Motor neuron (in vitro differentiated cells): ENCODE data around the gene NSMF. TPM values are rescaled to one million over a fixed set of nuclear protein-coding genes. Genes with fewer than 3 reads are reported as not detected.
A peak's percentile ranks its signal among the peaks of the same experiment; 100 is the strongest.
"Not testable (repeated sequence)": the region's sequence is repeated elsewhere in the genome, so short reads cannot be mapped to it uniquely, and the experiment has no call there.

ENCODE experiments used
- ATAC-seq, 8 experiments: fragments of 200-7000 bp; cut with Tn5 transposase; replicated peaks in 6 of 8; 2 replicates each; pipeline ENCODE4 v1.8.0; 2021; ENCODE audit warnings: mild to moderate bottlenecking in 8 of 8, moderate library complexity in 8 of 8
- H3K27ac ChIP-seq, 2 donors: fragments of 250-450 bp; sonication (Bioruptor Pico); 2 replicates each; pipeline ENCODE4 v1.9.0; 2021; ENCODE audit warnings: antibody characterized with exemption in 2 of 2, mild to moderate bottlenecking in 2 of 2, moderate library complexity in 1 of 2
- H3K4me1 ChIP-seq, 2 donors: fragments of 250-450 bp; sonication (Bioruptor Pico); replicated peaks in 1 of 2; 2 replicates each; pipeline ENCODE4 v1.6.1; 2021; ENCODE audit warnings: antibody characterized with exemption in 2 of 2, mild to moderate bottlenecking in 2 of 2, moderate library complexity in 1 of 2
- H3K4me3 ChIP-seq, 5 donors: fragments of 250-450 bp; sonication (Bioruptor Pico); 2 replicates each; pipeline ENCODE4 v1.9.0; 2021; ENCODE audit warnings: antibody characterized with exemption in 5 of 5, mild to moderate bottlenecking in 5 of 5, moderate library complexity in 4 of 5
- WGBS, 10 experiments: fragments of 450-650 bp; shearing (Covaris generic); methylation state at CpG; one replicate each; pipeline ENCODE4 v1.0.0; 2022; 5-methylcytosine and 5-hydroxymethylcytosine counted together
- in situ Hi-C, 9 experiments: fragments of 400-800 bp; cut with MboI; loops; one replicate each; pipeline ENCODE4 v1.15.0; 2021; ENCODE audit warnings: low sequenced_read_pairs in 9 of 9, low pct_unique_long_range_greater_than_20kb in 2 of 9; ENCODE audit not compliant: unreplicated experiment in 9 of 9
- total RNA-seq, 8 experiments: library from RNA; unstranded; fragments of 300-600 nt; gene quantifications; 2 replicates each; pipeline versions ENCODE4 v1.2.3 to v1.2.4, GENCODE V29; 2022

The NSMF gene
- total RNA-seq, 8 experiments from 2014 or later = 18.0 to 116 (median 26.2) TPM

- WGBS, 10 experiments = 0 to 33% (median 0%) methylated on average over 1 to 6 of the region's 11 CpGs; no CpG with 5 or more reads in 1 of the 10 experiments
- Histone ChIP-seq H3K4me3 (peak overlapping the region; percentile 51 to 98 (median 78)), H3K4me1 (peaks cover 6 to 10% of the 10 kb centered on the region in 2 donors), H3K27ac (no peak overlapping the region)
- in situ Hi-C loops = loop anchor here in 6 of 9 experiments (25.0 kb wide), 2 partner anchors 110 to 135 kb away; partner anchors contain the start of genes NRARP (in 5 of the 6) and TOR4A (in 1 of the 6)
- no peak for ATAC-seq
Measured at GRCh38 chr9:137421838-137422603, 37.1 kb downstream of the NSMF start.

- Histone ChIP-seq H3K4me3 (peak overlapping the region in 1 of 5 donors; percentile 16), H3K27ac (no peak overlapping the region), H3K4me1 (peaks cover 6 to 8% of the 10 kb centered on the region in 2 donors)
- 100% methylated on average over 1 to 9 of the region's 99 CpGs; no CpG with 5 or more reads in 7 of the 10 experiments for WGBS, 10 experiments
- ATAC-seq = peak in 3 of 8 experiments; percentile 24 to 50 (median 49)
- in situ Hi-C loops = loop anchor here in 6 of 9 experiments (25.0 kb wide), 2 partner anchors 105 to 130 kb away; partner anchors contain the start of genes NRARP (in 5 of the 6) and TOR4A (in 1 of the 6)
Measured at GRCh38 chr9:137417161-137418021, 41.7 kb downstream of the NSMF start.

- no peak overlapping the region for H3K27ac ChIP-seq
- peaks cover 6 to 11% of the 10 kb centered on the region in 2 donors for H3K4me1 ChIP-seq
- in situ Hi-C loops = loop anchor here in 6 of 9 experiments (25.0 kb wide), 2 partner anchors 104 to 129 kb away; partner anchors contain the start of genes NRARP (in 5 of the 6) and TOR4A (in 1 of the 6)
- ATAC-seq = peak in 2 of 8 experiments; percentile 4
- 60 to 100% (median 87%) methylated on average over 1 to 21 of the region's 45 CpGs; no CpG with 5 or more reads in 7 of the 10 experiments for WGBS, 10 experiments
- no peak overlapping the region for H3K4me3 ChIP-seq
Measured at GRCh38 chr9:137416563-137417151, 42.5 kb downstream of the NSMF start.

GRCh38 chr9:137416006-137416562 lies 43.0 kb downstream of the NSMF start:
- in situ Hi-C loops = loop anchor here in 6 of 9 experiments (25.0 kb wide), 2 partner anchors 104 to 129 kb away; partner anchors contain the start of genes NRARP (in 5 of the 6) and TOR4A (in 1 of the 6)
- no peak for ATAC-seq
- H3K27ac ChIP-seq = no peak overlapping the region

GRCh38 chr9:137415451-137415850 lies 43.7 kb downstream of the NSMF start:
- Histone ChIP-seq H3K4me3 (no peak overlapping the region), H3K27ac (no peak overlapping the region), H3K4me1 (peaks cover 4 to 9% of the 10 kb centered on the region in 2 donors)
- ATAC-seq = no peak
- in situ Hi-C loops = loop anchor here in 6 of 9 experiments (25.0 kb wide), 2 partner anchors 103 to 128 kb away; partner anchors contain the start of genes NRARP (in 5 of the 6) and TOR4A (in 1 of the 6)
- WGBS, 10 experiments = 85 to 100% (median 96%) methylated on average over 1 to 4 of the region's 5 CpGs; no CpG with 5 or more reads in 6 of the 10 experiments

More at GRCh38 chr9:137416006-137416562, 43.0 kb downstream of the NSMF start:
- no peak overlapping the region for H3K4me3 ChIP-seq
- peaks cover 4 to 9% of the 10 kb centered on the region in 2 donors for H3K4me1 ChIP-seq
- WGBS, 10 experiments = 80 to 100% (median 98%) methylated on average over 2 to 8 of the region's 23 CpGs; no CpG with 5 or more reads in 5 of the 10 experiments

- no peak overlapping the region for H3K27ac ChIP-seq
- no peak for ATAC-seq
- 63 to 100% (median 86%) methylated on average over 1 to 4 of the region's 10 CpGs; no CpG with 5 or more reads in 5 of the 10 experiments for WGBS, 10 experiments
- no peak overlapping the region for H3K4me3 ChIP-seq
- in situ Hi-C loops = loop anchor here in 6 of 9 experiments (25.0 kb wide), 2 partner anchors 100 to 125 kb away; partner anchors contain the start of genes NRARP (in 5 of the 6) and TOR4A (in 1 of the 6)
- peaks cover 5 to 9% of the 10 kb centered on the region in 2 donors for H3K4me1 ChIP-seq
Measured at GRCh38 chr9:137412431-137412830, 46.7 kb downstream of the NSMF start.

- ATAC-seq = peak in 6 of 8 experiments; percentile 5 to 46 (median 23)
- whole genome bisulfite sequencing, 10 experiments = 0 to 100% (median 62%) methylated on average over 1 to 3 of the region's 30 CpGs; no CpG with 5 or more reads in 5 of the 10 experiments
- H3K27ac ChIP-seq = no peak overlapping the region
- in situ Hi-C loops = loop anchor here in 6 of 9 experiments (25.0 kb wide), 2 partner anchors 100 to 125 kb away; partner anchors contain the start of genes NRARP (in 5 of the 6) and TOR4A (in 1 of the 6)
- no peak overlapping the region for H3K4me3 ChIP-seq
- H3K4me1 ChIP-seq = peaks cover 9 to 11% of the 10 kb centered on the region in 2 donors
Measured at GRCh38 chr9:137411645-137412380, 47.3 kb downstream of the NSMF start.

- H3K4me3 ChIP-seq = no peak overlapping the region
- peaks cover 11 to 13% of the 10 kb centered on the region in 2 donors for H3K4me1 ChIP-seq
- no peak overlapping the region for H3K27ac ChIP-seq
- WGBS, 10 experiments = no CpG with 5 or more reads among the region's 17 CpGs
- in situ Hi-C loops = loop anchor here in 6 of 9 experiments (25.0 kb wide), 2 partner anchors 99 to 124 kb away; partner anchors contain the start of genes NRARP (in 5 of the 6) and TOR4A (in 1 of the 6)
- ATAC-seq = no peak
Measured at GRCh38 chr9:137411260-137411644, 47.9 kb downstream of the NSMF start.

- Histone ChIP-seq H3K4me3 (no peak overlapping the region), H3K27ac (no peak overlapping the region), H3K4me1 (peaks cover 11 to 14% of the 10 kb centered on the region in 2 donors)
- in situ Hi-C loops = loop anchor here in 6 of 9 experiments (25.0 kb wide), 2 partner anchors 99 to 124 kb away; partner anchors contain the start of genes NRARP (in 5 of the 6) and TOR4A (in 1 of the 6)
- no peak for ATAC-seq
- 100% methylated on average over 1 to 3 of the region's 15 CpGs; no CpG with 5 or more reads in 8 of the 10 experiments for WGBS, 10 experiments
Measured at GRCh38 chr9:137410891-137411249, 48.3 kb downstream of the NSMF start.

GRCh38 chr9:137410236-137410890 lies 48.8 kb downstream of the NSMF start:
- in situ Hi-C loops = loop anchor here in 6 of 9 experiments (25.0 kb wide), 2 partner anchors 98 to 123 kb away; partner anchors contain the start of genes NRARP (in 5 of the 6) and TOR4A (in 1 of the 6)
- H3K4me1 ChIP-seq = peaks cover 11 to 14% of the 10 kb centered on the region in 2 donors
- not testable (repeated sequence) for H3K27ac ChIP-seq, H3K4me3 ChIP-seq, ATAC-seq
- WGBS, 10 experiments = 76 to 100% (median 85%) methylated on average over 1 to 9 of the region's 18 CpGs; no CpG with 5 or more reads in 4 of the 10 experiments
